GM21423 (cell line): ENCODE results near the gene GSK3A.

ENCODE experiments used
- ATAC-seq: cut with Tn5 transposase; IDR thresholded peaks from one replicate; pipeline ENCODE4 v1.9.1; 2021; ENCODE audit warnings: mild to moderate bottlenecking, moderate library complexity; ENCODE audit not compliant: unreplicated experiment

The GSK3A gene

GRCh38 chr19:42242512-42243409 is at the start of gene GSK3A:
Gene GSK3A (minus strand): TSS chr19:42242602. CDS start chr19:42242465, 137 bp downstream.
- peak; percentile 57 for ATAC-seq

GRCh38 chr19:42291435-42291810 is 49.0 kb upstream of the GSK3A start:
- no peak for ATAC-seq

- ATAC-seq = no peak
These were observed 48.4 kb upstream of the GSK3A start for GRCh38 chr19:42290523-42291434.

- ATAC-seq = no peak
These were observed 47.7 kb upstream of the GSK3A start for GRCh38 chr19:42290136-42290522.

GRCh38 chr19:42289556-42290041 is 47.2 kb upstream of the GSK3A start:
- no peak for ATAC-seq

GRCh38 chr19:42288881-42289555 is 46.6 kb upstream of the GSK3A start:
- no peak for ATAC-seq

GRCh38 chr19:42288387-42288786 is 46.0 kb upstream of the GSK3A start:
- no peak for ATAC-seq

GRCh38 chr19:42287827-42288107 is 45.4 kb upstream of the GSK3A start:
- no peak for ATAC-seq

- no peak for ATAC-seq
These were observed 44.8 kb upstream of the GSK3A start for GRCh38 chr19:42287017-42287826.

GRCh38 chr19:42286349-42287016 is 44.1 kb upstream of the GSK3A start:
- no peak for ATAC-seq

GRCh38 chr19:42285988-42286348 is 43.6 kb upstream of the GSK3A start:
- no peak for ATAC-seq

GRCh38 chr19:42285541-42285941 is 43.1 kb upstream of the GSK3A start:
- no peak for ATAC-seq

GRCh38 chr19:42284591-42285341 is 42.4 kb upstream of the GSK3A start:
- ATAC-seq = no peak

- peak; percentile 34 for ATAC-seq
These were observed 41.7 kb upstream of the GSK3A start for GRCh38 chr19:42284066-42284501.

GRCh38 chr19:42283188-42284065 is 41.0 kb upstream of the GSK3A start:
- ATAC-seq = peak; percentile 41

- ATAC-seq = no peak
These were observed 40.4 kb upstream of the GSK3A start for GRCh38 chr19:42282819-42283187.

- ATAC-seq = no peak
These were observed 39.7 kb upstream of the GSK3A start for GRCh38 chr19:42281827-42282762.
